ENCODE data around the gene IVD.

DNA sequence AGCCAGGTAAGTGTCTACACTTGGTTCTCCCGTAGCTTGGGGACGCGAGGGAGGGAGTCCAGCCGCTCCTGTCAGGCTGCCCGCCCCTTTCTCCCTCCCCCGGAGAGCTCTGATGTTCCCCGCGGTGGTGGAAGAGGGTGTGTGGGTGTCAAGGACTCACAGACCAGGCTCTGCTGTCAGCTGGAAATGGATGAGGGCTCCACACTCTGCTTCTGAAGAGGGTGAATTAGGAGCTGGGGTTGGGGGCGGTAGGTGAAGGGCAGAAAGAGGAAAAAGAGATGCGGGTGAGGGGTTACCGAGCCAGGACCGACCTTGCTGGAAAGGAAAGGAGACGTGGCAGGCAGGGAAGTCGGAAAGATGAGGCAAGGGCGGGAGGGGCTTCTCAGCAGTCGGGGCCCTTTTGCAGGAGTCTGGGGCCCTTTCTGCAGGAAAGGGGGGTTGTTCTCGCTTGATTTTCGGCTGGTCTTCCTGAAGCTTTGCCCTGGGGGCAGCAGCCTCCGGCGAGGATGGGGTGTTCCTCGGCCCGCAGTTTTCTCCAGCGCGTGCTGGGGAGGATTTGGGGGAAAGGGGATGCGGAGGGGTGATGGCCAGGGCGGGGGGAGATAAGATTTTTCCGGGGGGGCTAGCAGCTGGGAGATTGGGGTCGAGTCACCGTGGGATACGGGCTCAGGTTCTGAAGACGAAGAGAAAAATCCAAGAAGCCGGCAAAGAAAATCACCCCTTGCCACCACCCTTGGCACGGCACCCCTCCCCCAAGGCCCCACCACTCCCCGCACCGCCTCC lies 34.6 kb downstream of the IVD start:
- TF ChIP-seq CTCF (IDR thresholded peaks at IDR 0.05 in 8 of 11, conservative IDR thresholded peaks at IDR 0.05 in 3 of 11) (peak in 2 of 11 experiments; percentile 6 to 12), POLR2A (IDR thresholded peaks at IDR 0.05) (no peak)

Data from spleen (tissue), 7 donors.